Fibroblast of the aortic adventitia (primary cell): ENCODE measurements around the gene C19orf25. TPM values are rescaled to one million over a fixed set of nuclear protein-coding genes. Genes with fewer than 3 reads are reported as not detected.
A peak's percentile ranks its signal among the peaks of the same experiment; 100 is the strongest.

Experiments used
- DNase-seq: peaks from one replicate; pipeline ENCODE4 v3.0.0-alpha.2; 2010; ENCODE audit warnings: low read depth
- H3K4me3 ChIP-seq: 2 replicates; pipeline ENCODE4 v1.5.1; 2011; ENCODE audit warnings: low read depth, mild to moderate bottlenecking, control low read depth, low read length, moderate library complexity
- CTCF ChIP-seq: IDR thresholded peaks from 2 replicates; pipeline ENCODE4 v1.5.1; 2011; ENCODE audit warnings: mild to moderate bottlenecking, low read length, control low read depth, inconsistent platforms; ENCODE audit not compliant: insufficient read depth
- total RNA-seq: library from RNA; depleted of rRNA; stranded (reverse); fragments of >200 nt; gene quantifications from 2 replicates; pipeline ENCODE4 v1.2.3, GENCODE V29; 2012; ENCODE audit warnings: low replicate concordance

The C19orf25 gene
- total RNA-seq, 1 donor: 26.8 TPM

- TF ChIP-seq CTCF: no peak
- H3K4me3 ChIP-seq: no peak overlapping the region
- DNase-seq: no peak
Measured at GRCh38 chr19:1459479-1459878, 19.5 kb downstream of the C19orf25 start.

- no peak overlapping the region for H3K4me3 ChIP-seq
- TF ChIP-seq CTCF: no peak
- no peak for DNase-seq
Measured at GRCh38 chr19:1457892-1458291, 21.1 kb downstream of the C19orf25 start.

GRCh38 chr19:1457031-1457739, 21.8 kb downstream of the C19orf25 start:
- no peak for DNase-seq
- no peak for TF ChIP-seq CTCF
- H3K4me3 ChIP-seq: no peak overlapping the region

GRCh38 chr19:1456121-1456900, 22.7 kb downstream of the C19orf25 start:
- no peak for TF ChIP-seq CTCF
- no peak overlapping the region for H3K4me3 ChIP-seq
- no peak for DNase-seq

GRCh38 chr19:1455336-1456120, 23.5 kb downstream of the C19orf25 start:
- DNase-seq: peak; percentile 56
- TF ChIP-seq CTCF: no peak
- no peak overlapping the region for H3K4me3 ChIP-seq

GRCh38 chr19:1455002-1455335, 24.0 kb downstream of the C19orf25 start:
- no peak for TF ChIP-seq CTCF
- no peak overlapping the region for H3K4me3 ChIP-seq
- DNase-seq: no peak
